ENCODE data around the gene TMEM250.

Gene TMEM250

GRCh38 chr9:136087741-136088480 lies 30.8 kb downstream of the TMEM250 start:
- Histone ChIP-seq H3K9me3 (ENCODE audit: control insufficient read depth, insufficient read depth, low read length) (no peaks in the 10 kb centered on the region), H3K9ac (ENCODE audit: low read depth, low read length) (no peak overlapping the region)

GRCh38 chr9:136086951-136087740 lies 31.5 kb downstream of the TMEM250 start:
- Histone ChIP-seq H3K36me3 (ENCODE audit: control insufficient read depth, insufficient read depth, low read length) (no peaks in the 10 kb centered on the region), H3K4me3 (ENCODE audit: low read depth, low read length) (no peak overlapping the region), H3K4me1 (ENCODE audit: control insufficient read depth, insufficient read depth, low read length) (no peaks in the 10 kb centered on the region), H3K27me3 (ENCODE audit: control insufficient read depth, insufficient read depth, low read length) (no peaks in the 10 kb centered on the region), H3K9ac (ENCODE audit: low read depth, low read length) (peak overlapping the region; percentile 38), H3K9me3 (ENCODE audit: control insufficient read depth, insufficient read depth, low read length) (no peaks in the 10 kb centered on the region)

More at GRCh38 chr9:136087741-136088480, 30.8 kb downstream of the TMEM250 start:
- H3K36me3 ChIP-seq (ENCODE audit: control insufficient read depth, insufficient read depth, low read length): no peaks in the 10 kb centered on the region
- no peak overlapping the region for H3K4me3 ChIP-seq (ENCODE audit: low read depth, low read length)
- H3K4me1 ChIP-seq (ENCODE audit: control insufficient read depth, insufficient read depth, low read length): no peaks in the 10 kb centered on the region
- H3K27me3 ChIP-seq (ENCODE audit: control insufficient read depth, insufficient read depth, low read length): peaks cover under 1% of the 10 kb centered on the region

GRCh38 chr9:136086213-136086881 lies 32.3 kb downstream of the TMEM250 start:
- no peaks in the 10 kb centered on the region for H3K36me3 ChIP-seq (ENCODE audit: control insufficient read depth, insufficient read depth, low read length)

DNA sequence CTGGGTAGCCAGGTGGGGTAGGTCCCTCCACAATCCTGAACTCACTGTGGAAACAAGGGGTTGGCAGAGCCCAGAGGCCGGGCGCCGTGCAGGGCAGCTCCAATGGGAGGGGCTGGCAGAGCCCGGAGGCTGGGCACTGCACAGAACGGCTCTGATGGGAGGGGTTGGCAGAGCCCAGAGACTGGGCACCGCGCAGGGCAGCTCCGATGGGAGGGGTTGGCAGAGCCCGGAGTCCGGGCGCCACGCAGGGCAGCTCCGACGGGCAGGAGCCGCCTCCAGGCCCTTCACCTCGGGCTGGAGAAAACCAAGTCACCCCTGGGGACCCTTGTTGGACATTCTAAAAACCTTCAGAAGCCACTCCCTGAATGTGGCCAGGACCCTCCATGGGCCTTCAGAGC lies 32.9 kb downstream of the TMEM250 start:
- H3K4me1 ChIP-seq (ENCODE audit: control insufficient read depth, insufficient read depth, low read length): no peaks in the 10 kb centered on the region
- H3K4me3 ChIP-seq (ENCODE audit: low read depth, low read length): no peak overlapping the region
- no peaks in the 10 kb centered on the region for H3K9me3 ChIP-seq (ENCODE audit: control insufficient read depth, insufficient read depth, low read length)
- H3K27me3 ChIP-seq (ENCODE audit: control insufficient read depth, insufficient read depth, low read length): no peaks in the 10 kb centered on the region
- no peak overlapping the region for H3K9ac ChIP-seq (ENCODE audit: low read depth, low read length)
- H3K36me3 ChIP-seq (ENCODE audit: control insufficient read depth, insufficient read depth, low read length): no peaks in the 10 kb centered on the region

More at GRCh38 chr9:136086213-136086881, 32.3 kb downstream of the TMEM250 start:
- Histone ChIP-seq H3K4me1 (ENCODE audit: control insufficient read depth, insufficient read depth, low read length) (no peaks in the 10 kb centered on the region), H3K27me3 (ENCODE audit: control insufficient read depth, insufficient read depth, low read length) (no peaks in the 10 kb centered on the region), H3K4me3 (ENCODE audit: low read depth, low read length) (no peak overlapping the region), H3K9ac (ENCODE audit: low read depth, low read length) (peak overlapping the region; percentile 38), H3K9me3 (ENCODE audit: control insufficient read depth, insufficient read depth, low read length) (no peaks in the 10 kb centered on the region)

- Histone ChIP-seq H3K36me3 (ENCODE audit: control insufficient read depth, insufficient read depth, low read length) (no peaks in the 10 kb centered on the region), H3K9ac (ENCODE audit: low read depth, low read length) (no peak overlapping the region), H3K4me1 (ENCODE audit: control insufficient read depth, insufficient read depth, low read length) (no peaks in the 10 kb centered on the region), H3K27me3 (ENCODE audit: control insufficient read depth, insufficient read depth, low read length) (no peaks in the 10 kb centered on the region), H3K4me3 (ENCODE audit: low read depth, low read length) (no peak overlapping the region), H3K9me3 (ENCODE audit: control insufficient read depth, insufficient read depth, low read length) (no peaks in the 10 kb centered on the region)
Measured at GRCh38 chr9:136084063-136084944, 34.4 kb downstream of the TMEM250 start.

DNA sequence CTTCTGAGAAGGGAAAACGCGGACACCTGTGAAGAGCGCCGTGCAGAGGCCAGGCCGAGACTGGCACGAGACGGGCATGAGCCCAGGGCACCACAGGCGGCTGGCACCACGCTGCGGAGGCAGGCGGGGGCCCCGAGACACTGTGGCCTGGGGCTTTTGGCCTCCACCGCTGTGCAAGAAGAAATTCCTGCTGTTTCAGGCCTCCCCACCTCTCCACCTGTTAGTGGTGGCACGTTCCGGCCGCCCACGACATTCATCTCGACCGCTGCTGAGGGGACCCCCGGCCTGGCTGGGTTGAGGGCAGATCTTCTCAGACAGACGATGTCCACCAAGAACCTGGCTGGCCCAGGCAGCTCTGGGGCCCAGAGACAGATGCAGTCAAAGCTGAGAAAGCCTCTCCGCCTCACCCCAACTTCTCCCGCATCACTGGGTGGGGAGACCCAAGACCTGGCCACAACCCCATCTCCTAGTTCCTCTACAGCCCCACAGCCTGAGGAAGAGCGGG lies 35.1 kb downstream of the TMEM250 start:
- Histone ChIP-seq H3K36me3 (ENCODE audit: control insufficient read depth, insufficient read depth, low read length) (no peaks in the 10 kb centered on the region), H3K4me3 (ENCODE audit: low read depth, low read length) (no peak overlapping the region), H3K4me1 (ENCODE audit: control insufficient read depth, insufficient read depth, low read length) (no peaks in the 10 kb centered on the region), H3K9ac (ENCODE audit: low read depth, low read length) (no peak overlapping the region), H3K9me3 (ENCODE audit: control insufficient read depth, insufficient read depth, low read length) (no peaks in the 10 kb centered on the region), H3K27me3 (ENCODE audit: control insufficient read depth, insufficient read depth, low read length) (no peaks in the 10 kb centered on the region)

DNA sequence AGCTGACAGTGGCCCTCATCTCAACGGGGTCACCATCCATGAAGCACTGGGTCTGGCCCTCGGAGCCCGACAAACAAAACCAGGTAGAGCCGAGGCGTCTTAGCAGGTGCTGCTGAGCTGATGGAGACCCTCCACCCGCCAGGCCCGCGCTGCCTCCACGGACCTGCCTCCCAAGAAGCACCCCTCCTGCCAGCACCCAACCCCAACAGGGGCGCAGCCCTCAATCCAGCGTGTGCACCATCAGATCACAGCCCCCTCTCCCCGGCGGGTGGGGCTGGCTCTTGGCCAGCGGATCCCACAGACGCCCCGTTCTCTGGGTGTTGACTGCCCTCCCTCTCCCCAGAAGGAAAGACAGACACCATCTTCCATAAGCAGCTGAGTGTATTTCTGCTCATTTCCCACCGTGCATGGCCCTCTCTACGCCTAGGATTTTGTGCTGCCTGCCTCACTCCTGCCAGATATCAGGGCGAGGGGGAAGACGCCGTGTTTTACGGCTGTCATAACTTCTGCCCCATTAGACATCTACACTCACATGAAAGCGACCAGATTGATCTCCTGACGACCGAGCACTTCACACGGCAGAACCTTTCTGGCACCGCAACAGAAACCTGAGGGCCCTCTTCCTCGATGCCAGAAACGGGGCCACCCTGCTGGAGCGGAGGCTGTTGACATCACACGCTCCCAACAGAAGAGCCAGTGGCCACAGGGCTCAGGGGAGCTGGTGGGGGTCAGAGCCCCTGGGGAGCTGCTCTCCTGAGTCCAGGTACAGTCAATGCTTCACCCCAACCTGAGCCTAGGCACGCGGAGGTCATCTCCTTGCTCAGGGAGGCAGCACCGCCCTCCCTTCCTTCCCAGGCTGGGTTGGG lies 35.9 kb downstream of the TMEM250 start:
- H3K9ac ChIP-seq (ENCODE audit: low read depth, low read length): no peak overlapping the region
- no peaks in the 10 kb centered on the region for H3K36me3 ChIP-seq (ENCODE audit: control insufficient read depth, insufficient read depth, low read length)
- H3K27me3 ChIP-seq (ENCODE audit: control insufficient read depth, insufficient read depth, low read length): no peaks in the 10 kb centered on the region
- H3K9me3 ChIP-seq (ENCODE audit: control insufficient read depth, insufficient read depth, low read length): no peaks in the 10 kb centered on the region
- H3K4me1 ChIP-seq (ENCODE audit: control insufficient read depth, insufficient read depth, low read length): no peaks in the 10 kb centered on the region
- H3K4me3 ChIP-seq (ENCODE audit: low read depth, low read length): no peak overlapping the region

- no peak overlapping the region for H3K4me3 ChIP-seq (ENCODE audit: low read depth, low read length)
- H3K9me3 ChIP-seq (ENCODE audit: control insufficient read depth, insufficient read depth, low read length): no peaks in the 10 kb centered on the region
- H3K9ac ChIP-seq (ENCODE audit: low read depth, low read length): peak overlapping the region; percentile 24
- no peaks in the 10 kb centered on the region for H3K27me3 ChIP-seq (ENCODE audit: control insufficient read depth, insufficient read depth, low read length)
- no peaks in the 10 kb centered on the region for H3K4me1 ChIP-seq (ENCODE audit: control insufficient read depth, insufficient read depth, low read length)
- H3K36me3 ChIP-seq (ENCODE audit: control insufficient read depth, insufficient read depth, low read length): no peaks in the 10 kb centered on the region
Measured at GRCh38 chr9:136081826-136082495, 36.7 kb downstream of the TMEM250 start.

- no peaks in the 10 kb centered on the region for H3K36me3 ChIP-seq (ENCODE audit: control insufficient read depth, insufficient read depth, low read length)
- no peaks in the 10 kb centered on the region for H3K27me3 ChIP-seq (ENCODE audit: control insufficient read depth, insufficient read depth, low read length)
- no peak overlapping the region for H3K9ac ChIP-seq (ENCODE audit: low read depth, low read length)
- H3K9me3 ChIP-seq (ENCODE audit: control insufficient read depth, insufficient read depth, low read length): no peaks in the 10 kb centered on the region
- no peaks in the 10 kb centered on the region for H3K4me1 ChIP-seq (ENCODE audit: control insufficient read depth, insufficient read depth, low read length)
- H3K4me3 ChIP-seq (ENCODE audit: low read depth, low read length): no peak overlapping the region
Measured at GRCh38 chr9:136081113-136081825, 37.4 kb downstream of the TMEM250 start.

GRCh38 chr9:136080716-136081112 lies 38.0 kb downstream of the TMEM250 start:
- no peaks in the 10 kb centered on the region for H3K9me3 ChIP-seq (ENCODE audit: control insufficient read depth, insufficient read depth, low read length)
- H3K27me3 ChIP-seq (ENCODE audit: control insufficient read depth, insufficient read depth, low read length): no peaks in the 10 kb centered on the region
- H3K4me1 ChIP-seq (ENCODE audit: control insufficient read depth, insufficient read depth, low read length): no peaks in the 10 kb centered on the region
- H3K4me3 ChIP-seq (ENCODE audit: low read depth, low read length): no peak overlapping the region
- H3K36me3 ChIP-seq (ENCODE audit: control insufficient read depth, insufficient read depth, low read length): no peaks in the 10 kb centered on the region
- H3K9ac ChIP-seq (ENCODE audit: low read depth, low read length): no peak overlapping the region

Data from iPS-15b (cell line).